Measurements from ENCODE around the gene TM9SF3.

GRCh38 chr10:96584035-96584434, 2.8 kb downstream of the TM9SF3 start:
- TF ChIP-seq POLR2A (IDR thresholded peaks at IDR 0.05) = no peak
- TF ChIP-seq CTCF (IDR thresholded peaks at IDR 0.05) = no peak
